Measurements from ENCODE around the gene VAV2. TPM values are rescaled to one million over a fixed set of nuclear protein-coding genes. Genes with fewer than 3 reads are reported as not detected.

Gene VAV2
- total and polyA plus RNA-seq, 12 donors = 2.9 to 7.1 (median 5.0) TPM

- Histone ChIP-seq H3K4me3 (no peak overlapping the region), H3K9me3 (no peaks in the 10 kb centered on the region), H3K27ac (no peak overlapping the region), H3K36me3 (peaks cover 0 to 29% (median 0%) of the 10 kb centered on the region in 9 donors), H3K27me3 (no peaks in the 10 kb centered on the region), H3K4me1 (no peaks in the 10 kb centered on the region)
- 95 to 96% methylated on average over 17 of the region's 17 CpGs for WGBS, 2 donors
- intact Hi-C loops (cut with DNase I) = no loop called here
- no peak for TF ChIP-seq CTCF (IDR thresholded peaks at IDR 0.05)
- ATAC-seq (no peak), DNase-seq (no peak)
Measured at GRCh38 chr9:133804199-133804598, 187.9 kb downstream of the VAV2 start.

- TF ChIP-seq CTCF (IDR thresholded peaks at IDR 0.05) = no peak
- no peak overlapping the region for H3K27ac ChIP-seq
- no peaks in the 10 kb centered on the region for H3K9me3 ChIP-seq
- H3K4me1 ChIP-seq = no peaks in the 10 kb centered on the region
- H3K36me3 ChIP-seq = peaks cover 0 to 30% (median 0%) of the 10 kb centered on the region in 9 donors
- ATAC-seq = no peak
- no peaks in the 10 kb centered on the region for H3K27me3 ChIP-seq
- no peak overlapping the region for H3K4me3 ChIP-seq
- no peak for DNase-seq
- WGBS, 2 donors = 94% methylated on average over 13 of the region's 13 CpGs
- intact Hi-C loops (cut with DNase I) = no loop called here
Measured at GRCh38 chr9:133803745-133804144, 188.4 kb downstream of the VAV2 start.

- peaks cover 0 to 30% (median 0%) of the 10 kb centered on the region in 9 donors for H3K36me3 ChIP-seq
- DNase-seq (no peak), ATAC-seq (no peak)
- no peak for TF ChIP-seq CTCF (IDR thresholded peaks at IDR 0.05)
- H3K4me1 ChIP-seq = no peaks in the 10 kb centered on the region
- H3K27ac ChIP-seq = no peak overlapping the region
- no peaks in the 10 kb centered on the region for H3K9me3 ChIP-seq
- 83 to 88% methylated on average over 21 of the region's 21 CpGs for WGBS, 2 donors
- H3K4me3 ChIP-seq = no peak overlapping the region
- intact Hi-C loops (cut with DNase I) = no loop called here
- no peaks in the 10 kb centered on the region for H3K27me3 ChIP-seq
Measured at GRCh38 chr9:133803028-133803585, 189.0 kb downstream of the VAV2 start.

- 87 to 92% methylated on average over 10 of the region's 10 CpGs for WGBS, 2 donors
- H3K27ac ChIP-seq = no peak overlapping the region
- H3K4me1 ChIP-seq = no peaks in the 10 kb centered on the region
- H3K9me3 ChIP-seq = no peaks in the 10 kb centered on the region
- no peak for DNase-seq
- no peak for ATAC-seq
- H3K27me3 ChIP-seq = no peaks in the 10 kb centered on the region
- H3K4me3 ChIP-seq = no peak overlapping the region
- no peak for TF ChIP-seq CTCF (IDR thresholded peaks at IDR 0.05)
- peaks cover 0 to 16% (median 0%) of the 10 kb centered on the region in 9 donors for H3K36me3 ChIP-seq
- intact Hi-C loops (cut with DNase I) = no loop called here
Measured at GRCh38 chr9:133801739-133802138, 190.4 kb downstream of the VAV2 start.
